Mesodermal cell (in vitro differentiated cells): ENCODE data around the gene PRXL2B.
"Not testable (repeated sequence)": the region's sequence is repeated elsewhere in the genome, so short reads cannot be mapped to it uniquely, and the experiment has no call there.

Experiments
- H3K27ac ChIP-seq: 2 replicates; pipeline ENCODE4 v1.7.0; 2013; ENCODE audit warnings: mild to moderate bottlenecking, low read depth, low read length, moderate library complexity; ENCODE audit not compliant: severe bottlenecking
- H3K36me3 ChIP-seq: 2 replicates; pipeline ENCODE4 v1.7.1; 2013; ENCODE audit warnings: mild to moderate bottlenecking, low read length, moderate library complexity; ENCODE audit not compliant: control insufficient read depth, insufficient read depth
- H3K4me1 ChIP-seq: one replicate; pipeline ENCODE4 v1.7.1; 2013; ENCODE audit warnings: mild to moderate bottlenecking, low read length; ENCODE audit not compliant: insufficient read depth, control insufficient read depth, poor library complexity, severe bottlenecking
- H3K4me3 ChIP-seq: 2 replicates; pipeline ENCODE4 v1.7.0; 2013; ENCODE audit warnings: low read length, control low read depth, mild to moderate bottlenecking; ENCODE audit not compliant: insufficient read depth, poor library complexity, severe bottlenecking; ENCODE audit errors: extremely low read depth
- H3K9me3 ChIP-seq: 2 replicates; pipeline ENCODE4 v1.7.1; 2013; ENCODE audit warnings: mild to moderate bottlenecking, low read length, moderate library complexity; ENCODE audit not compliant: control insufficient read depth
- WGBS, 2 experiments: methylation state at CpG; one replicate each; pipeline ENCODE4 v1.1.5; 2013; ENCODE audit warnings: missing lambda C conversion rate in 2 of 2; ENCODE audit not compliant: insufficient coverage in 2 of 2; 5-methylcytosine and 5-hydroxymethylcytosine counted together

PRXL2B gene

DNA sequence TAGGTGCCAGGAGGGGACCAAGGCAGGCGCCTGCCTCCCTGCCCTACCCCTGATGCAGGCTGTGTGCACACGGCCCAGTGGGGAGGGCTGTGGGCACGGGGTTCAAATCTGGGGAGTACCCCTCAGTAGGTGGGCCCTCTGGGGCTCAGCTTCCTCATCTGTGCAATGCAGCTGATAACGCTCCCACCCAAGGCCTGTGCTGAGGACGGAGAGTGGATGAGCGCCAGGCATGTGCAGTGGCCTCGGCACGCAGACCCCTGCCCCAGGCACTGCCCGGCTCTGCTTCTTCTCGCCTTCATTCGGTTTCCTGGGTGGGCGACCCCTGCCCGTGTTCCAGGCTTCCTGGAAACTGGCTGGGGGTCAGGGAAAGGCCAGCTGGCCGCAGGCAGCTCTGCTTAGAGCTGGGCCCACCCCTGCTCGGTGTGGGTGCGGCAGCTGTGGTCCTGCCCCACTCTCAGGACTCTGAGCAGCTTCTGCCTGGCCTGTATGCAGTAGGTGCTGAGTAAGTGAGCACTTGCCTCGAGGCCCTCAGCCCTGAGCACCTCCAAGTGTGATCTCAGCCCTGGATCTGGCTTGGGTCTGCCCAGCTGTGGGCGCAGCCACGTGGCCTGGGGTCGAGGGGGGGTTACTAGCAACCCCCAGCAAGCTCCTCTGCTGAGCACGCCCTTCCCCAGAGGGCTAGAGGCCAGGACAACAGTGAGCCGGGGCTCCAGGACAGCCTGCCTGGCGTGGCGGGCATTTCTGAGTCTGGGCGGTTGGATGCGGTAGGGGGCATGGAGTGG, 42.3 kb upstream of the PRXL2B start:
- Histone ChIP-seq H3K9me3 (no peaks in the 10 kb centered on the region), H3K4me1 (peaks cover 42% of the 10 kb centered on the region), H3K36me3 (no peaks in the 10 kb centered on the region), H3K27ac (no peak overlapping the region), H3K4me3 (no peak overlapping the region)
- 81 to 82% methylated on average over 21 to 24 of the region's 26 CpGs for WGBS, 2 experiments

DNA sequence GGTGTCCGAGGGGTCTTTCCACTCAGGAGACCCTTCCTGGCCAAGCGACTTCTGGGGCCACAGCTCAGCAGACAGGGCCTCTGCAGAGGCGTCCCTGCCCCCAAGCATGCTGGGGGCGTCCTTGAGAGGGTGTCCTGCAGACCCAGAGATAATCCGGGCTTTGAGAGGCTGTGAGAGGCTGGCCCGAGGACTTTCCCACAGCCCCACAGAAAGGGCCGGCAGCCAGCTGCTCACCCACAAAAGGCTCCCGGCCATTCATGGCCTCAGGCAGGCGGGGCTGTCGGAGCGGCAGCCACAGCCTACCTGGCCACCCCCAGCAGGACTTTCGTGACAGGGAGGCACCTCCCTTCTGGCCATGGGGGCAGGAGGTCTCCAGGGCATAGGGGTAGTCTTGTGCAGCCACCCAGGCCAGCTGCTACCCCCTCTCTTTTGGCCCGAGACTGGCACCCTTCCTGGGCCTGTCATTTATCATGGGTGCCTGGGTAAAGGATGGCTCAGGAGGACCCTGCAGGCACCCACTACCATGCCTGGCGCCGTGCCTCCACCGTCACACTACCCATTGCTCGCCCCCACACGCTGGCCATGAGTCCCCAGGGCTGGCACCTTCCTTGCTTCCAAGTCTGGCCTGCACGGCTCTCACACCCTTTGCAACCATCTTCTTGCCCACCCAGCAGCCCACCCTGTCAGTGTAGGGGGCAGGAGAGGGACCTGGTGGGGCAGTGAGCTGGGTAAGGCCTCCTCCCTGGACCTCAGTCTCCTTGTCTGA, 41.5 kb upstream of the PRXL2B start:
- WGBS, 2 experiments: 80 to 83% methylated on average over 16 to 17 of the region's 19 CpGs
- Histone ChIP-seq H3K9me3 (no peaks in the 10 kb centered on the region), H3K36me3 (no peaks in the 10 kb centered on the region), H3K4me3 (no peak overlapping the region), H3K4me1 (peaks cover 42% of the 10 kb centered on the region), H3K27ac (no peak overlapping the region)

DNA sequence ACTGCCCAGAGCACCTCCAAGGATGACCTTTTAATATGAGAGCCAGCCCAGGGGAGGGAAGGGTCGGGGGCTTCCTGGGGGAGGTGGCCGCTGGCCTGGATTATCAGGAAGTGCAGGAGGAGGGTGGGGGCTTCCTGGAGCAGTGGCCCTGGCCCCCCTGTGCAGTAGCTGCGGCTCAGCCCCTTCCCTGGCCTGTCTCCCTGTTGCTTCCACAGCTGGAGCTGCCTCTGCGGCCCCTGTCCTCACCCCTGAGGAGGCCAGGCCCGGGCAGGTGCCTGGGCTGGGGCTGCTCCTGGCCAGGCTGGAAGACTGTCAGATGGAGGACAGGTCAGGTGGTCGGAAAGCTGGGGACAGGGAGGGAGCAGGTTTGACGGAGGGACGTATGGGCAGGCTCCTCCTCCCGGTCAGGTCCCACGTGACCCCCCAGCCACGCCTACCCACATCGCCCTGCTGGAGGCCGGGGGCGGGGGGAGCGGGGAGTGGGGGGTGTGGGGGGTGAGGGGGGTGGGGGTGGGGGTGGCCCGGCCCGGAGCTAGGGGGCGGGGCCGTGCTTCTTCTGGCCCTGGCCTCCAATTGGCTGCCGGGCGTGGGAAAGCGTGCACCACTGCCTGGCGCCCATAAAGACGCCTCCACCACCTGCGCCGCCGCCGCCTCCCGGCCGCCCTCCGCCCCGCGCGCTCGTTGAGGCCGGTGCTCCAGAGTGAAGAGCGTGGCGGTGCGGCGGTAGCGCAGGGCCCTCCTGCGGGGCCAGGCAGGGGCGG, 40.6 kb upstream of the PRXL2B start:
- peaks cover 38% of the 10 kb centered on the region for H3K4me1 ChIP-seq
- H3K4me3 ChIP-seq: peak overlapping the region; percentile 52
- no peaks in the 10 kb centered on the region for H3K36me3 ChIP-seq
- 3 to 4% methylated on average over 24 to 31 of the region's 43 CpGs for WGBS, 2 experiments
- H3K27ac ChIP-seq: peak overlapping the region; percentile 46
- H3K9me3 ChIP-seq: no peaks in the 10 kb centered on the region

DNA sequence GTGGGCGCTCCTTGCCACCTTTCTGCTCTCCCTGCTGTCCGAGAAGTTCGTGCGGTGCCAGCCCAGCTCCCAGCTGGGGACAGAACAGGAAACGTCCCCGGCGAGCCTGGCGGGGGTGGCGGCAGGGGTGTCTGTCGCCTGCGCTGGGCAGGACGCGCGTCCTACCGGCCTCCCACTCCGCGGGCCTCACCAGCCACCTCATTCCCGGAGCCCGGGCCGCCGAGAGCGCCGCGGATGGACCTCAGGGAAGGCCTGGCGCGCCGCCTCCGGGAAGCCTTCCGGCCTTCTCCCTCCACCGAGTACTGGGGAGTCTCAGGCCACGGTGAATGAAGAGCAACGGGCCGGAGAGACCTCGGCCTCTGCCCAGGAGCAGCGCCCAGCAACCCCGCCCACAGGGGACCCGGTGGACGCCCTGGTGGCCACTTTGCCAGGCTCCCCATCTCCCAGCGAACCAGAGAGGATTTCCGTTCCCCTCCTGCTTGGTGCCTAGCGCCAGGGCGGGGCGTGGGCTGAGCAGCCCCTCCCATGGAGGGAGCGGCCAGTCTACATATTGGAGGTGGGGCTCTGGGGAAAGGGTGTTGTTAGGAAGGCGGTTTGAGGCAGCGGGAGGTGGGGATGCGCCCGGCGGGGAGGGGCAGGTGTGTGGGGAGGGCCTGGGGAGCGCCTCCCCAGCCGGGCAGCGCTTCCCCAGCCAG, 39.9 kb upstream of the PRXL2B start:
- peak overlapping the region; percentile 46 for H3K27ac ChIP-seq

DNA sequence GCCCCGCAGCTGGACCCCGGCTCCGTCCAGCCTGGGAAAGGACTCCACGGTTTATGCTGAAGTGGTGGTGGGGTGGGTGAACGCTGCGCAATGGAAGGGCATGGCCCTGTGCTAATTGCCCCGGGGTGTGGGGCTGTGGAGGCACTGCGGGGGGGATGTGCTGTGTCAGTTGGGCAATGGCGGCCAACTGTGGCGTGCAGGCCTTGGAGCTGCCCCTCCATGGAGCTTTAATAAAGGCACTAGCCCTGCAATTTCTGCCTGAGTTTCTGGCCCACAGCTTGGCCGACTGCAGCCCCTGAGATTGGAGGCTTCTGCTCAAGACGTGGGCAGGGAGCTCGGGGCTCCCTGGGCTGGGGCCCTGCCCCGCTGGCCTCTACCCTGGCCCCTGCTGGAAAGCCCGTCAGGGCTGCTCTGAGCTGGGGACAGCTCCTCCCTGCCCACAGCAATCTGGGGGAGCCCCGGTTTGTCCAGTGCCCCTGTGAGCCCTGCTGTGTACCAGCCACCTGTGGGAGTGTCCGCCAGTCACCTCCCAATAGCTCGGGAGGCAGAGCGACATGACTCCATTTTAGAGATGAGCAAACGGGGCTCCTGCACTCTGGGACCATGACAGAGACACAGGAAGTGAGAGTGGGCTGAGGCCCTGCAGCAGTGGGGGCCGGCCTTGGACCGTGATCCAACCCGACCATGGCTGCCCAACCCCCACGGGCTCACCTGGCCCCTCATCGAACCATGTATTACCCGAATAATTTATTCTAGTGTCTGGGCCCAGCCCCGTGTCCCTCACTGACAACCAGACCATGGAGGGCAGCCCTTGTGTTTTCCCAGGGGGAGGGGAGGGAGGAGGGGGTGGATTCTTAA, 39.1 kb upstream of the PRXL2B start:
- no peak overlapping the region for H3K27ac ChIP-seq

More for the DNA sequence above, 39.9 kb upstream of the PRXL2B start:
- Histone ChIP-seq H3K36me3 (no peaks in the 10 kb centered on the region), H3K4me1 (peaks cover 38% of the 10 kb centered on the region), H3K4me3 (peak overlapping the region; percentile 52), H3K9me3 (no peaks in the 10 kb centered on the region)
- 0 to 1% methylated on average over 41 to 44 of the region's 52 CpGs for WGBS, 2 experiments

DNA sequence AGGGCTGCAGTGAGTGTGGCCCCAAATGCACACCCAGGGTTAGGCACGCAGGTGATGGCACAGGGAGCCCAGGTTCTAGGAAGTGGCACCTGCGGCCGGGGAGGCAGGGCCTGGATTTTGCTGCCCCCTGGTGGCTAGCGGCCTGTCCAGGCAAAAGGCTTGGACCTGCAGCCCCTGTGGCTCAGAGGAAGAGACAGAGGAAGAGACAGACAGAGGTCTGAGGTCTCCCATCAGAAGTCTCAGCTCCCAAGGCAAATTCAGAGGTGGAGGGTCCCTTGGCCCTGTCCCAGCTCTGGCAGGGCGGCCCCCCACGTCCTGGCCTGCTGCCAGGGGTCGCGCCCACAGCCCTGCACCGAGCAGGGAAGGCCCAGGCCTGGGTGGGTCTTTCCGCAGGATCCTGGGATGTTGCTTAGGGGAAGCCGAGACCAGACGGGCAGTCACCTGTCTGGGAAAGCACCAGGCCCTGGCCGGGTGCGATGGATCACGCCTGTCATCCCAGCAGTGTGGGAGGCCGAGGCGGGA, 38.4 kb upstream of the PRXL2B start:
- Histone ChIP-seq H3K27ac (peak overlapping the region; percentile 36), H3K9me3 (no peaks in the 10 kb centered on the region), H3K36me3 (no peaks in the 10 kb centered on the region), H3K4me3 (peak overlapping the region; percentile 52), H3K4me1 (peaks cover 34% of the 10 kb centered on the region)
- 42 to 51% methylated on average over 15 to 17 of the region's 17 CpGs for WGBS, 2 experiments

More for the DNA sequence above, 39.1 kb upstream of the PRXL2B start:
- no peaks in the 10 kb centered on the region for H3K36me3 ChIP-seq
- H3K9me3 ChIP-seq: no peaks in the 10 kb centered on the region
- peaks cover 38% of the 10 kb centered on the region for H3K4me1 ChIP-seq
- peak overlapping the region; percentile 52 for H3K4me3 ChIP-seq
- 11 to 12% methylated on average over 21 to 24 of the region's 27 CpGs for WGBS, 2 experiments

DNA sequence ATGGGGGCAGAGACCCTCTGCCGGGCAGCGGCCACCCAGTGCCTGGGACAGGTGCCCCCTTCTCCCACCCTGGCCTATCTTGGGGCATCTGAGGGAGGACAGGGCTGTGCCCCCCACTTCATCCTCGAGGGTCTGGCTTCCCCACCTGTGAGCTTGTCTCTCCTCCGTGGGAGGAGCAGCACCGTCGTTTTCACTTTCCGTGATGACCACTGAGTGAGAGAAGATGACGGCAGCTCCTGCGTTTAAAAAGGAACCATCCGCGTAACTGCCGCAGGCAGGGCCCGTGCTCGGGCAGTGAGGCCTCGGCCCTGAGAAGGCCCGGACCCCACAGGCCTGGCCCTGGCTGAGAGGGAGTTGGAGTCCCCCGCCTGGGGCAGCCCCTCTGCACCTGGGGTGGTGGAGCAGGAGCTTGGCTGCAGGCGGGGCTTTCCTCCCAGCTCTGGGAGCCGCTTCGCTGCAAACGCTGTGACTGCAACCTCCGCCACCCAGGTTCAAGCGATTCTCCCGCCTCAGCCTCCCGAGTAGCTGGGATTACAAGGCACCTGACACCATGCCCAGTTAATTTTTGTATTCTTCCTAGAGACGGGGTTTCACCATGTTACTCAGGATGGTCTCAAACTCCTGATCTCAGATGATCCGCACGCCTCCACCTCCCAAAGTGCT, 37.1 kb upstream of the PRXL2B start:
- H3K4me3 ChIP-seq, H3K27ac ChIP-seq, H3K36me3 ChIP-seq, H3K9me3 ChIP-seq: not testable (repeated sequence)
- 91 to 93% methylated on average over 18 of the region's 28 CpGs for WGBS, 2 experiments
- peaks cover 21% of the 10 kb centered on the region for H3K4me1 ChIP-seq

DNA sequence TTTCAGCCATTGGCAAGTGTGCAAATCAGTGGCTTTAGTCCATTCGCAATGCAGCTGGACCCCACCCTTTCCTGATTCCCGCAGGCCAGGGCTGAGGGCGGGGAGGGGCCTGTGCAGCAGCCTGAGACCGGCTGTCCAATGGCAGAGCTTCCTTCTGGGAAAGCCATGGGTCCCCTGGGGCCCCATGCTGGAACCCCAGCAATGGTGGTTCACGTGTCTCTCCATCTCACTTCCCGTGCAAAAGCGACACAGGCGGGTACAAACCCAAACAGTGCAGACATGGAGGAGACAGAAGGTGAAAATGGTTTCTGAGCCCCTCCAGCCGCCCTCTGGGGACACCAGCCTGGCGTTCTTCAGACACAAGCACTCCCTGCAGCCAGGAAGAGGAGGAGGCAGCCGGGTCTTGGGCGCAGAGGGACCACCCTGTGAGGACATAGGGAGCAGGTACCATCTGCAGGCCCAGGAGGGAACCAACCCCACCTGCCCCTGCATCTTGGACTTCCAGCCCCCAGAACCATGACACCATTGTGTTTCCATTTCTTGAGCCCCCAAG, 36.2 kb upstream of the PRXL2B start:
- H3K9me3 ChIP-seq, H3K27ac ChIP-seq, H3K4me3 ChIP-seq, H3K36me3 ChIP-seq: not testable (repeated sequence)
- WGBS, 2 experiments: 88 to 89% methylated on average over 2 to 3 of the region's 12 CpGs
- H3K4me1 ChIP-seq: peaks cover 18% of the 10 kb centered on the region

DNA sequence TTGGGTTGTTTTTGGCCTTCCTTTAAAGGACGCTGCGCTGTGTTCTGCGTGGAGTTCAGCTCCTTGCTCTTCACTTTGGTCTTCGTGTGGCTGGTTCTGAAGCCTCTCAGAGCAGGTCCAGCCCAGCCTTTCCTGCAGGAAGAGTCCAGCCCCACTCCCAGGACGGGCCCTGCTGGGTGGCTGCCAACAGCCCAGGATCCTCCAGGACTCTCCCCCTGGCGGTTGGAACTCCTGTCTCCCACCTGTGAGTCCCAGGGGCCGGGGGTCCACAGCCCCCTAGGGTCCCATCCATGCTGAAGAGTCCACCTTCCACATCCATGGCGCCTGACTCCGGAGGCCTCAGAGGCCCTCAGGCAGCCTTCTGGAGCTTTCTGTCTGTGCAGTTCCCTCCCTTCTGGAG, 35.0 kb upstream of the PRXL2B start:
- not testable (repeated sequence) for H3K4me3 ChIP-seq, H3K9me3 ChIP-seq, H3K27ac ChIP-seq, H3K36me3 ChIP-seq
- 85 to 95% methylated on average over 6 to 7 of the region's 9 CpGs for WGBS, 2 experiments
- peaks cover 15% of the 10 kb centered on the region for H3K4me1 ChIP-seq
